Gastroesophageal sphincter (tissue), 4 donors: ENCODE measurements around the gene BCAS3. TPM values are rescaled to one million over a fixed set of nuclear protein-coding genes. Genes with fewer than 3 reads are reported as not detected.

Experiments used
- ATAC-seq: fragments of 150-250 bp; one replicate; pipeline ENCODE4 v1.9.1; 2016; ENCODE audit warnings: mild to moderate bottlenecking, moderate library complexity
- H3K27ac ChIP-seq, 4 donors: fragments of 200-600 bp; sonication (generic) in 3 of 4; 1 replicate in 3 of 4; 2 replicates in 1 of 4; pipeline ENCODE4 v1.5.1; 2016 to 2019
- H3K27me3 ChIP-seq: fragments of 200-600 bp; sonication (generic); one replicate; pipeline ENCODE4 v1.5.1; 2019
- H3K36me3 ChIP-seq, 2 donors: fragments of 200-600 bp; sonication (generic); one replicate each; pipeline ENCODE4 v1.5.1; 2019; ENCODE audit warnings: control low read depth in 1 of 2
- H3K4me1 ChIP-seq, 3 donors: fragments of 200-600 bp; sonication (generic); 1 replicate in 2 of 3; 2 replicates in 1 of 3; pipeline ENCODE4 v1.5.1; 2016 to 2019; ENCODE audit warnings: control low read depth in 2 of 3
- H3K4me3 ChIP-seq, 2 donors: fragments of 200-600 bp; sonication (generic); one replicate each; pipeline ENCODE4 v1.5.1; 2019; ENCODE audit warnings: mild to moderate bottlenecking in 1 of 2, moderate library complexity in 1 of 2
- H3K9me3 ChIP-seq, 3 donors: fragments of 200-600 bp; sonication (generic); one replicate each; pipeline ENCODE4 v1.5.1; 2017 to 2019; ENCODE audit warnings: control low read depth in 2 of 3
- CTCF ChIP-seq, 4 experiments: fragments of 200-600 bp in 2 of 4; fragments of 450-650 bp in 2 of 4; sonication (generic) in 1 of 4; IDR thresholded peaks; one replicate each; pipeline ENCODE4 v1.5.1; 2017 to 2019; ENCODE audit warnings: antibody characterized with exemption in 4 of 4, mild to moderate bottlenecking in 2 of 4, moderate library complexity in 2 of 4
- EP300 ChIP-seq: sonication (generic); formaldehyde crosslinking; IDR thresholded peaks from one replicate; pipeline ENCODE4 v1.6.1; 2017; ENCODE audit warnings: antibody characterized with exemption, mild to moderate bottlenecking
- POLR2A ChIP-seq, 2 donors: fragments of 450-650 bp; IDR thresholded peaks; one replicate each; pipeline ENCODE4 v1.6.1; 2017; ENCODE audit warnings: antibody characterized with exemption in 2 of 2, mild to moderate bottlenecking in 2 of 2, moderate library complexity in 1 of 2
- POLR2AphosphoS5 ChIP-seq: sonication (generic); formaldehyde crosslinking; IDR thresholded peaks from one replicate; pipeline ENCODE4 v1.6.1; 2017; ENCODE audit warnings: antibody characterized with exemption
- WGBS, 2 donors: methylation state at CpG; one replicate each; pipeline ENCODE4 v1.1.5; 2018; ENCODE audit warnings: low coverage in 1 of 2; 5-methylcytosine and 5-hydroxymethylcytosine counted together
- total RNA-seq, 4 donors: library from RNA; depleted of rRNA; stranded (reverse); fragments of >200 nt; gene quantifications; one replicate each; pipeline ENCODE4 v1.1.0, GENCODE V29; 2016

BCAS3 gene
- total RNA-seq, 4 donors from 2014 or later: 18.8 to 37.0 (median 34.5) TPM

- no peak for TF ChIP-seq POLR2A (IDR thresholded peaks at IDR 0.05)
- no peak for TF ChIP-seq CTCF (IDR thresholded peaks at IDR 0.05)
- TF ChIP-seq POLR2AphosphoS5: no peak
- TF ChIP-seq EP300: no peak
- ATAC-seq: no peak
- Histone ChIP-seq H3K36me3 (no peaks in the 10 kb centered on the region), H3K27ac (no peak overlapping the region), H3K27me3 (peaks cover 50% of the 10 kb centered on the region), H3K9me3 (no peaks in the 10 kb centered on the region), H3K4me1 (no peaks in the 10 kb centered on the region), H3K4me3 (no peak overlapping the region)
- WGBS, 2 donors: 80 to 84% methylated on average over 5 to 10 of the region's 10 CpGs
Measured at GRCh38 chr17:61423967-61424649, 746.5 kb downstream of the BCAS3 start.

GRCh38 chr17:61425682-61426481 is 748.2 kb downstream of the BCAS3 start:
- Histone ChIP-seq H3K27me3 (peaks cover 50% of the 10 kb centered on the region), H3K4me1 (no peaks in the 10 kb centered on the region), H3K27ac (no peak overlapping the region), H3K4me3 (no peak overlapping the region), H3K36me3 (no peaks in the 10 kb centered on the region), H3K9me3 (no peaks in the 10 kb centered on the region)
- ATAC-seq: no peak
- WGBS, 2 donors: 73% methylated on average over 6 of the region's 11 CpGs; no CpG with 5 or more reads in 1 of the 2 donors
- no peak for TF ChIP-seq POLR2AphosphoS5
- TF ChIP-seq CTCF (IDR thresholded peaks at IDR 0.05): no peak
- no peak for TF ChIP-seq POLR2A (IDR thresholded peaks at IDR 0.05)
- TF ChIP-seq EP300: no peak

- Histone ChIP-seq H3K36me3 (no peaks in the 10 kb centered on the region), H3K9me3 (no peaks in the 10 kb centered on the region), H3K27ac (no peak overlapping the region), H3K4me1 (no peaks in the 10 kb centered on the region), H3K4me3 (no peak overlapping the region), H3K27me3 (peaks cover 44% of the 10 kb centered on the region)
- no peak for ATAC-seq
- TF ChIP-seq EP300 (no peak), CTCF (IDR thresholded peaks at IDR 0.05) (no peak), POLR2AphosphoS5 (no peak), POLR2A (IDR thresholded peaks at IDR 0.05) (no peak)
- WGBS, 2 donors: 80 to 94% methylated on average over 7 to 10 of the region's 10 CpGs
Measured at GRCh38 chr17:61426482-61427304, 749.0 kb downstream of the BCAS3 start.

GRCh38 chr17:61427567-61427966 is 749.9 kb downstream of the BCAS3 start:
- no peaks in the 10 kb centered on the region for H3K4me1 ChIP-seq
- H3K9me3 ChIP-seq: no peaks in the 10 kb centered on the region
- no peak overlapping the region for H3K27ac ChIP-seq
- no peaks in the 10 kb centered on the region for H3K36me3 ChIP-seq
- TF ChIP-seq CTCF (IDR thresholded peaks at IDR 0.05) (no peak), EP300 (no peak), POLR2AphosphoS5 (no peak), POLR2A (IDR thresholded peaks at IDR 0.05) (no peak)
- peaks cover 38% of the 10 kb centered on the region for H3K27me3 ChIP-seq
- no peak for ATAC-seq
- no peak overlapping the region for H3K4me3 ChIP-seq
